Cardiac muscle cell (in vitro differentiated cells and primary cell): ENCODE results near the gene PHYHD1. TPM values are rescaled to one million over a fixed set of nuclear protein-coding genes. Genes with fewer than 3 reads are reported as not detected.

Experiments used
- DNase-seq, 2 donors: peaks; one replicate each; pipeline versions ENCODE4 v3.0.0 to v3.0.0-alpha.2; 2010 to 2017; ENCODE audit warnings: low read depth in 1 of 2, low spot score in 1 of 2
- H3K27ac ChIP-seq: fragments of 200-600 bp; sonication (generic); 2 replicates; pipeline ENCODE4 v1.5.1; 2016
- H3K27me3 ChIP-seq: fragments of 200-600 bp; sonication (generic); 2 replicates; pipeline ENCODE4 v1.6.0; 2016; ENCODE audit warnings: control low read depth
- H3K36me3 ChIP-seq: fragments of 200-600 bp; sonication (generic); 2 replicates; pipeline ENCODE4 v1.5.1; 2016; ENCODE audit warnings: control low read depth
- H3K4me1 ChIP-seq: fragments of 200-600 bp; sonication (generic); 2 replicates; pipeline ENCODE4 v1.8.1; 2017; ENCODE audit warnings: low read depth, mild to moderate bottlenecking, mixed run types
- H3K4me3 ChIP-seq: fragments of 200-600 bp; sonication (generic); 2 replicates; pipeline ENCODE4 v1.5.1; 2016; ENCODE audit warnings: mild to moderate bottlenecking
- H3K9me3 ChIP-seq: fragments of 200-600 bp; sonication (generic); 2 replicates; pipeline ENCODE4 v1.5.1; 2017; ENCODE audit warnings: low read depth, mild to moderate bottlenecking, control low read depth
- polyA plus RNA-seq: library from polyadenylated mRNA; unstranded; fragments of >200 nt; fragmentation: Nextera tagmentation; extraction: Ambion mirVana; gene quantifications from 2 replicates; pipeline ENCODE4 v1.2.1, GENCODE V29; 2016
- total RNA-seq: library from RNA; depleted of rRNA; stranded (reverse); fragments of >200 nt; gene quantifications from 2 replicates; pipeline ENCODE4 v1.2.3, GENCODE V29; 2016
- TF ChIP-seq, protein P1 (sequence below): IDR thresholded peaks from 2 replicates; pipeline ENCODE4 v1.5.1; 2012; ENCODE audit warnings: low read depth, mild to moderate bottlenecking, low read length

Gene PHYHD1
- total RNA-seq = 25.3 and 36.6 TPM in 2 replicates
- 40.8 and 43.8 TPM in 2 replicates for polyA plus RNA-seq

DNA sequence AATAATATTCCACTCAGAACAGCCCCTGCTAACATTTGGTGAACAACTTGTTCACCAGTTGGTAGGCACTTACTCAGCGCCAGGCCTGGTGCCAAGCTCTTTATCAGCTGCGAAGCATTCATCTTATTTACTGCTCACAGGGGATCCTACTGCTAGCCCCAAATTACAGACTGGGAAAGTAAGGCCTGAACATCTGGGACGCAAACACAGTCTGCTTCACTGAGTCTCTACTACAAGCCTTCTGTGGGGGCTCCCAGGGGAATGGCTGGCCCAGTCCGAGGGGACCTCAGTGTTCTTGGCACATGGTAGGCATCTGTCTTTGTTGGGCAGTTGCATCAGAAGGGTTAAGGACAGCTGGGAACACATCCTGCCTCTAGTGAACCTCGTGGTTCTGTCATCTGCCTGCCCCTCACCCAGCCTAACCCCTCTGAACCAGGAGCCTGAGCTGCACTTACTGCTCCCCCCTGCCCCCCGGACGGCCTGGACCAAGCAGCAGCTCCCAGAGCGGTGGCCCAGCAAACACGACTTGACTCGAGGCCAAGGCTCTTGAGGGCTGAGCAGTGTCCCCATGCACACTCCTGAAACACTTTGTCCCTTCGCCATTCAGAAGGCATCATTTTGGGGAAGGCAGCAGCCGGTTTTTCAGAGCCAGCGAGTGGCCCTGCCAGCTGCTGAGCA is at the start of gene PHYHD1:
Gene PHYHD1, plus strand, starts transcription at position 602 of the 678 bp plus-strand sequence. CDS start 1,342 bp downstream, outside the sequence.
- peak within 1 kb of the TSS; percentile 55 for H3K4me3 ChIP-seq
- no peaks in the 10 kb centered on the region for H3K4me1 ChIP-seq
- peak within 1 kb of the TSS; percentile 92 for H3K27ac ChIP-seq
- H3K36me3 ChIP-seq = peaks cover 2% of the 10 kb centered on the region
- TF ChIP-seq, protein P1, sequence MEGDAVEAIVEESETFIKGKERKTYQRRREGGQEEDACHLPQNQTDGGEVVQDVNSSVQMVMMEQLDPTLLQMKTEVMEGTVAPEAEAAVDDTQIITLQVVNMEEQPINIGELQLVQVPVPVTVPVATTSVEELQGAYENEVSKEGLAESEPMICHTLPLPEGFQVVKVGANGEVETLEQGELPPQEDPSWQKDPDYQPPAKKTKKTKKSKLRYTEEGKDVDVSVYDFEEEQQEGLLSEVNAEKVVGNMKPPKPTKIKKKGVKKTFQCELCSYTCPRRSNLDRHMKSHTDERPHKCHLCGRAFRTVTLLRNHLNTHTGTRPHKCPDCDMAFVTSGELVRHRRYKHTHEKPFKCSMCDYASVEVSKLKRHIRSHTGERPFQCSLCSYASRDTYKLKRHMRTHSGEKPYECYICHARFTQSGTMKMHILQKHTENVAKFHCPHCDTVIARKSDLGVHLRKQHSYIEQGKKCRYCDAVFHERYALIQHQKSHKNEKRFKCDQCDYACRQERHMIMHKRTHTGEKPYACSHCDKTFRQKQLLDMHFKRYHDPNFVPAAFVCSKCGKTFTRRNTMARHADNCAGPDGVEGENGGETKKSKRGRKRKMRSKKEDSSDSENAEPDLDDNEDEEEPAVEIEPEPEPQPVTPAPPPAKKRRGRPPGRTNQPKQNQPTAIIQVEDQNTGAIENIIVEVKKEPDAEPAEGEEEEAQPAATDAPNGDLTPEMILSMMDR = no peak
- no peaks in the 10 kb centered on the region for H3K27me3 ChIP-seq
- peak in 1 of 2 donors; percentile 71 for DNase-seq
- H3K9me3 ChIP-seq = no peaks in the 10 kb centered on the region

DNA sequence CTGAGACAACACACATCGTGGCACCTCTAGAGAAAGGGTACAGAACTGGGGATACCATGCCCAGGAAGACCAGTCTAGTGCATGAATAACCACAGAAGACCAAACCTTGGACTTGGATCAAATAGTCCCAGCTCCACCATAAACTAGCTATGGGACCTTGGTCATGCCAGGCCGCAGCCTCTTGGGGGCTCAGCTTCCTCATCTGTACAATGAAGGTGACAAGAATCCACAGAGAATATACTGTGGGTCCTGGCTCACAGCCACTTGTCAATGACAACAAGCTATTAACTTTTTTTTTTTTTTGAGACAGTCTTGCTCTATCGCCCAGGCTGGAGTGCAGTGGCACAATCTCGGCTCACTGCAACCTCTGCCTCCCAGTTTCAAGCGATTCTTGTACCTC is 42.9 kb upstream of the PHYHD1 start:
- TF ChIP-seq, protein P1 = no peak
- H3K27ac ChIP-seq = no peak overlapping the region
- DNase-seq = no peak
- no peaks in the 10 kb centered on the region for H3K27me3 ChIP-seq
- no peaks in the 10 kb centered on the region for H3K4me1 ChIP-seq
- H3K9me3 ChIP-seq = no peaks in the 10 kb centered on the region
- H3K4me3 ChIP-seq = no peak overlapping the region
- H3K36me3 ChIP-seq = no peaks in the 10 kb centered on the region

DNA sequence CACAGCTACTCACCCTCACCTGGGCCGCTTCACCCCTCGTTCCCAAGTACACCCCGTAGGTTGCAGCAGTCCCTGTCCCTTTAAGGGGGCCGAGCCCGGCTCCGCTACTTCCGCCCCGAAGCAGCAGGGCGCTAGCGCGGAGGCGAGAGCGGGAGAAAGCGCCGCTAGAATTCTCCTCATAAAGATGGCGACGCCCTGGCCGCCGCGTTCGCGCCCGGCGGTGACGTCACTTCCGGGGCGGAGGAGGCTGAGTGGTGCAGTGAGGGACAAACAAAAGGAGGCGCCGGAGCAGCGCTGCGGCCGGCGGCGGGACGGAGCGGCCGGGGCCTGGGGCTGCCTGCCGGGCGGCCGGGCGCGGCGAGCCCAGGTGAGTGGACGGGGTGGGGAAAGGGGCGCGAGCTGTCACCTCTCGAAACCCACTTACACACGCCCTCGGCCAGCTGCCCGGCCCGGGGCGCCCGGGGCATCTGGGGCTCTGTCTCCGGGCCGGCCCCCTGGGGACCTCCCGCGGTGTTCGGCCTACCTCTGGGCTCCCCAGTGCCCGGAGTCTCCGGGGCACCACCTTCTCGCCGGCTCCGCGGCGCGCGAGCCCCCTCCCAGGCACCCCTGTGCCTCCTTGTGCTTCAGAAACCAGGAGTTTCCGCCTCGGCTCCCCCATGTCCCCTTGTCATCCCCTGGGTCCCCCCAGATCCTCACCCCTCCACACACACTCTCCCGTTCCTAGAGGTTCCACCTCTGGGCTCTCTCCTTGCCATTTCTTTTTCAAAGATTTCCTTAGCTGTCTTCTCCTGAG is 38.7 kb upstream of the PHYHD1 start, which contains the start of the genes KYAT1 and LRRC8A:
Gene KYAT1, minus strand, starts transcription at position 67 of the 793 bp plus-strand sequence. CDS start 36,545 bp downstream, outside the sequence.
Gene LRRC8A, plus strand, starts transcription at position 250 of the 793 bp plus-strand sequence. CDS start 25,032 bp downstream, outside the sequence.
- Histone ChIP-seq H3K4me3 (peak within 1 kb of the TSS; percentile 82), H3K27ac (peak within 1 kb of the TSS; percentile 92), H3K36me3 (peaks cover 3% of the 10 kb centered on the region), H3K27me3 (no peaks in the 10 kb centered on the region), H3K9me3 (no peaks in the 10 kb centered on the region), H3K4me1 (peaks cover 9% of the 10 kb centered on the region)
- TF ChIP-seq, protein P1 = peak; percentile 8
- DNase-seq = peak; percentile 97

DNA sequence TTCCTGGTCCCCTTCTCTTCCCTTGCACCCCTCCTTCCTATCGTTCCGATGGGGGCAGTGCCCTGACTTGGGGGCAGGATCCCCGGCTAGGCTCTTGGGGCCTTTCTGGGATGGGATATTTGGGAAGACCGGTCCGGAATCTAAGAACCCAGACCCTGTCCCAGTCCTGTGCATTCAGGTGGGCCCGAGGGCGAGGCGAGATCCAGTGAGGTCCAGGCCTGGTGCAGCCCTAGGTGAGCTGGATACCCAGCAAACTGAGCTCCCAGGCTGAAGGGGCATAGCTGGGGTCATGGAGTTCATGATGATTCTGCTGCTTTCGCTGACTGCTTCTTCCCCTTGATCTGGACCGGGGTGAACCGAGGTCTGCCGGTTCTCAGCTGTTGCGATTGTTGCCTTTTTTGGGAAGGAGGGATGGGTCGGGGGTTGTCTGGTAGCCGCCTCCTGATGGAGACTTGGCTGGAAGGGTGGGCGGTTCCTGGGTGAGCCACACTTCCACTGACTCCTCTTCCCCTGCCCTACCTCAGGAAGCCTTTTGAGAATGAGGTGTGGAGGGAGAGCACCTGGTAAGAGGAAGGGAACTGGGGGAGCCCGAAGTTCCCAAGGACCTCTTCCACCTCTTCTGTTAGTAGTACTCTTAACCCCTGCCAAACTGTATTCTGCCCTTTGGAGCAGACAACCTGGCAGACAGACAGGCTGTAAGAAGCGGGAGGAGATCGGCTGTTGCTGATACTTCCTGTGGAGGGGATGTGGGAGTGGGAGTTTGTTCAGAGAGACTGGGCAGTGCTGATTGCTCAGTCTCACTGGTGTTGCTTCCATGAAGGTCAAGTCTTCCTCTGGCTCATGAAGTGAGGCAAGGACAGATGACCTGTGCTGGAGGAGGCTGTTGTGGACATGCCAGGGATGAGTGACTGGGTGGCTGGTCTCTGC is 37.8 kb upstream of the PHYHD1 start:
- peak; percentile 39 to 58 for DNase-seq
- Histone ChIP-seq H3K27me3 (no peaks in the 10 kb centered on the region), H3K4me1 (peaks cover 9% of the 10 kb centered on the region), H3K36me3 (peaks cover 3% of the 10 kb centered on the region), H3K4me3 (peak overlapping the region; percentile 82), H3K9me3 (no peaks in the 10 kb centered on the region), H3K27ac (peak overlapping the region; percentile 92)
- TF ChIP-seq, protein P1 = no peak

DNA sequence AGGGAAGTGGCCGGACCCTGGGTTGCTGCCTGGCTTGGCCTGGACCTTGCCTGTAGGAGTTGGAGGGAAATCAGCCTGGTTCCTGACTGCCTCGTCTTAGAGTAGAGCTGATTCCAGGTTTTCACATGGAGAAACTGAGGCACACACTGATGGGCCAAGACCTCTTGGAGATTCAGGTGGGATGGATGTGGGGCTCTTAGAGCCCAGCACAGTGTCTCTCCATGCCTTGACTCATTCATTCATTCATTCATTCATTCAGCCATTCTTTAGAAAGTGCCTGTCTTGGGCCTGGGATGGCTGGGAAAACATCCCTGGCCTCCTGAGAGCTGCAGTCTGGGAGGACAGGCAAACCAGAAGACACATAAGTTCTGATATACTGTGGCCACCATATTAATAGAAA is 36.6 kb upstream of the PHYHD1 start:
- Histone ChIP-seq H3K27me3 (no peaks in the 10 kb centered on the region), H3K4me3 (no peak overlapping the region), H3K27ac (peak overlapping the region; percentile 92), H3K4me1 (peaks cover 9% of the 10 kb centered on the region), H3K9me3 (no peaks in the 10 kb centered on the region), H3K36me3 (peaks cover 3% of the 10 kb centered on the region)
- no peak for DNase-seq
- TF ChIP-seq, protein P1 = no peak
